Activated CD8-positive, alpha-beta memory T cell treated with anti-CD3 and anti-CD28 coated beads, Interleukin-2, amount 50 U/mL, for 24 hours (primary cell): ENCODE data around the gene POLD2.

Source experiments
- DNase-seq: peaks from one replicate; pipeline ENCODE4 v3.0.0-alpha.2; 2020; ENCODE audit errors: extremely low read depth

The POLD2 gene

GRCh38 chr7:44065431-44066110 is 57.8 kb downstream of the POLD2 start, which contains the start of gene PGAM2:
TSS of gene PGAM2 (minus strand) at chr7:44065567. CDS start at chr7:44065529, 38 bp downstream.
- no peak for DNase-seq

- no peak for DNase-seq
Observed at GRCh38 chr7:44064791-44065430, 58.4 kb downstream of the POLD2 start.
